Parathyroid adenoma (tissue), 2 donors: ENCODE data around the gene GRM8.

Source experiments
- H2AFZ ChIP-seq: fragments of 300-600 bp; sonication (generic); one replicate; pipeline ENCODE4 v1.7.0; 2017; ENCODE audit warnings: antibody characterized with exemption, mild to moderate bottlenecking
- H3K27ac ChIP-seq: fragments of 300-600 bp; sonication (generic); one replicate; pipeline ENCODE4 v1.7.0; 2017
- H3K27me3 ChIP-seq: fragments of 300-600 bp; sonication (generic); one replicate; pipeline ENCODE4 v1.7.0; 2017; ENCODE audit warnings: low read length; ENCODE audit not compliant: control insufficient read depth, insufficient read depth
- H3K36me3 ChIP-seq: fragments of 300-600 bp; sonication (generic); one replicate; pipeline ENCODE4 v1.7.0; 2017; ENCODE audit warnings: low read length; ENCODE audit not compliant: control insufficient read depth, insufficient read depth
- H3K4me1 ChIP-seq: fragments of 300-600 bp; sonication (generic); one replicate; pipeline ENCODE4 v1.7.0; 2017; ENCODE audit warnings: control low read depth
- H3K4me2 ChIP-seq: fragments of 300-600 bp; sonication (generic); one replicate; pipeline ENCODE4 v1.7.0; 2017; ENCODE audit warnings: low read length
- H3K4me3 ChIP-seq: fragments of 300-600 bp; sonication (generic); one replicate; pipeline ENCODE4 v1.7.0; 2017; ENCODE audit warnings: low read depth, low read length
- H3K79me2 ChIP-seq: fragments of 300-600 bp; sonication (generic); one replicate; pipeline ENCODE4 v1.7.0; 2017; ENCODE audit warnings: control low read depth
- H3K9ac ChIP-seq: fragments of 300-600 bp; sonication (generic); one replicate; pipeline ENCODE4 v1.7.0; 2017; ENCODE audit warnings: mild to moderate bottlenecking
- H3K9me3 ChIP-seq: fragments of 300-600 bp; sonication (generic); one replicate; pipeline ENCODE4 v1.7.0; 2017; ENCODE audit warnings: low read length; ENCODE audit not compliant: control insufficient read depth
- TF ChIP-seq, protein P1 (sequence below): fragments of 300-600 bp; sonication (generic); IDR thresholded peaks from one replicate; pipeline ENCODE4 v1.7.0; 2017; ENCODE audit warnings: antibody characterized with exemption, mild to moderate bottlenecking
- donor health status: primary hyperparathyroidism.

Gene GRM8

DNA sequence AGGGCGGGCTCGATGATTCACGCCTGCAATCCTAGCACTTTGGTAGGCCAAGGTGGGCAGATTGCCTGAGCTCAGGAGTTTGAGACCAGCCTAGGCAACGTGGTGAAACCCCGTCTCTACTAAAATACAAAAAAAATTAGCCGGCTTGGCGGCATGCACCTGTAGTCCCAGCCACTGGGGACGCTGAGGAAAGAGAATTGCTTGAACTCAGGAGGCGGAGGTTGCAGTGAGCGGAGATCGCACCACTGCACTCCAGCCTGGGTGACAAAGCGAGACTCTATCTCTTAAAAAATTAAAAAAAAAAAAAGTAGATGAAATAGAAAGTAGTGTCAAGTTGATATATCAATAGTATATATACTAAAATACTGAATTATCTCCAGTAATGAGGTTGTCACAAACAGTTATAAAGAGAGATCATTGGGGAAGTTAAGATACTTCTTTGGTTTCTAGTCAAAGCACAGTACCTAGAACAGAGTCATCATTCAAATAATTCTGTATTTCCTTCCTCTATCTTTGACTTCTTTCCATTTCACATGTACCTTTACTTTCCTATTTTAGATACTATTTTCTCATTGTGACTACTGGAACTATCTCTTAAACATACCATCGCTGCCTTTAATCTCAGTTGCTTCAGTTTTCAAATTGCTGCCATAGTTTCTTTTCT, 491.7 kb downstream of the GRM8 start:
- Histone ChIP-seq H3K4me3 (no peak overlapping the region), H3K27me3 (no peaks in the 10 kb centered on the region), H3K36me3 (no peaks in the 10 kb centered on the region), H3K79me2 (no peaks in the 10 kb centered on the region), H3K9ac (no peak overlapping the region), H3K4me2 (no peak overlapping the region), H2AFZ (no peak overlapping the region), H3K9me3 (no peaks in the 10 kb centered on the region), H3K27ac (no peak overlapping the region), H3K4me1 (no peaks in the 10 kb centered on the region)
- TF ChIP-seq, protein P1, sequence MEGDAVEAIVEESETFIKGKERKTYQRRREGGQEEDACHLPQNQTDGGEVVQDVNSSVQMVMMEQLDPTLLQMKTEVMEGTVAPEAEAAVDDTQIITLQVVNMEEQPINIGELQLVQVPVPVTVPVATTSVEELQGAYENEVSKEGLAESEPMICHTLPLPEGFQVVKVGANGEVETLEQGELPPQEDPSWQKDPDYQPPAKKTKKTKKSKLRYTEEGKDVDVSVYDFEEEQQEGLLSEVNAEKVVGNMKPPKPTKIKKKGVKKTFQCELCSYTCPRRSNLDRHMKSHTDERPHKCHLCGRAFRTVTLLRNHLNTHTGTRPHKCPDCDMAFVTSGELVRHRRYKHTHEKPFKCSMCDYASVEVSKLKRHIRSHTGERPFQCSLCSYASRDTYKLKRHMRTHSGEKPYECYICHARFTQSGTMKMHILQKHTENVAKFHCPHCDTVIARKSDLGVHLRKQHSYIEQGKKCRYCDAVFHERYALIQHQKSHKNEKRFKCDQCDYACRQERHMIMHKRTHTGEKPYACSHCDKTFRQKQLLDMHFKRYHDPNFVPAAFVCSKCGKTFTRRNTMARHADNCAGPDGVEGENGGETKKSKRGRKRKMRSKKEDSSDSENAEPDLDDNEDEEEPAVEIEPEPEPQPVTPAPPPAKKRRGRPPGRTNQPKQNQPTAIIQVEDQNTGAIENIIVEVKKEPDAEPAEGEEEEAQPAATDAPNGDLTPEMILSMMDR: no peak

DNA sequence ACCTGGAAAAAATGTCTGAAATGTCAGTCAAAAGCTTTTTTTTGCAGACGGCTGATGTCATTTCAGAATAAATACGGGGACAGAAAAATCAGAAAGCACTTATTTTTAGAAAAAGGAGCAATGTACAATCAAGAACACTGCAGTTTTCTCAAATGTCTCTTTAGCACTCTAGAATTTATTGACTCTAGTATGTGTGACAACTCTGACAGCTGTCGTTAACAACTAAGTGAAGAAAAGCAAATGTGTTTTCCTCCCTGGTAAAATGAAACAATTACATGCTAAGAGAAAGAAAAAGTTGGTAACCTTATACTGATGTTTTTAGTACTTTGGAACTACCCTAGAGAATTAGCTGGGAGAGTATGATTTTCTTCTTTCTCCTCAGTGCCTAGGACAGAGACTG, 497.4 kb downstream of the GRM8 start:
- Histone ChIP-seq H3K27me3 (no peaks in the 10 kb centered on the region), H3K9me3 (no peaks in the 10 kb centered on the region), H3K27ac (no peak overlapping the region), H3K4me3 (no peak overlapping the region), H3K4me2 (no peak overlapping the region), H3K79me2 (no peaks in the 10 kb centered on the region), H2AFZ (no peak overlapping the region), H3K9ac (no peak overlapping the region), H3K4me1 (no peaks in the 10 kb centered on the region), H3K36me3 (no peaks in the 10 kb centered on the region)
- TF ChIP-seq, protein P1: no peak

DNA sequence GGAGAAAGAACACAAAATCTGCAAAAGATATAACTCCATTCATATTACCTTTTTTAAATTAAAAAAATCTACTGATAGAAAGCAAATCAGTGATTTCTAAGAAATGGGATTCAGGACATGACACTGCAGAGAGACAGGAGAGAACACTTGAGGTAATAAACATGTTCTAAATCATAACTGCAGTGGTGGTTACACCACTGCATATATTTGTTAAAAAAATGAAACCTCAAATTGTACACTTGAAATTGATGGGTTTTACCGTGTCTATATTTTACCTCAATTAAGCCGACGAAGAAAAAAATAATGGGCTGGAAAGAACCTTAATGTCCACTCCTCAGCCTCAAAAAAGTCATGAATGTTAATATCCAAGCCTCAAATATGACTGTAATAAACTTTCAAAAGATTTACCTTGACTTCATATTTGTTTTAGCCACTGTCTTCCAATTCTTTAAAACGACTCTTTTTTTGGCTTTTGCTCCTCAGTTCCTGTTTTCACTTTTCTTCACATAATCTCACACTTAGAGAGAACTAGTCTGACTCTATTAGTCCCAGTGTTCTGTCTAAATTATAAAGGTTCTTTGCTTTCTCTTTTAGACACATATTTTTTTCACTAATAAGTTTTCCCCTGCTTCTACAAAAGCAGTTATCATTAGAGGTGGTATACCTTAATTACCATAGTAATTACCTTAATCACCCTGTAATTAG, 502.4 kb downstream of the GRM8 start:
- H3K4me1 ChIP-seq: no peaks in the 10 kb centered on the region
- no peaks in the 10 kb centered on the region for H3K79me2 ChIP-seq
- H3K4me3 ChIP-seq: no peak overlapping the region
- TF ChIP-seq, protein P1: no peak
- H3K27ac ChIP-seq: no peak overlapping the region
- H3K27me3 ChIP-seq: no peaks in the 10 kb centered on the region
- no peak overlapping the region for H2AFZ ChIP-seq
- H3K36me3 ChIP-seq: no peaks in the 10 kb centered on the region
- no peak overlapping the region for H3K4me2 ChIP-seq
- H3K9me3 ChIP-seq: no peaks in the 10 kb centered on the region
- no peak overlapping the region for H3K9ac ChIP-seq

DNA sequence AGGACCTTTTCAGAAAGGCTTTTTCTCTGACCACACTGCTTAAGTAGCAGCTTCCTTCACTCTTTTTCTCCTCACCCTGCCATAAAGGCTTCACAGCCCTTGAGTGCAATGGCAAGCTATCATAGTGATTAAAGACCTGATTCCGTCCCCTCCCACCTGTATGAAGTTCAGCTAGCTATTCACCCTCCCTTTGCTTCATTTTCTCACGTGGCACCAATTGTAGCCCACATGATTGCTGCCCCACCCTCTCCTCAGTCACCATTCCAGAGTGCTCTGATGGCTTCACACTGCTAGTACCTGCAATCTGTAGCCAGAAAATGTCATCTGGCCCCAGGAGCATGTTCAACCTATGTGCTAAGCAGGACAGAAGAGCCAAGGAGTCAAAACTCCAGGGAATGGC, 523.8 kb downstream of the GRM8 start:
- H2AFZ ChIP-seq: no peak overlapping the region
- no peaks in the 10 kb centered on the region for H3K27me3 ChIP-seq
- no peak overlapping the region for H3K4me2 ChIP-seq

More for the DNA sequence above, 523.8 kb downstream of the GRM8 start:
- no peaks in the 10 kb centered on the region for H3K36me3 ChIP-seq
- no peak overlapping the region for H3K4me3 ChIP-seq
- TF ChIP-seq, protein P1: no peak
- no peak overlapping the region for H3K9ac ChIP-seq
- no peaks in the 10 kb centered on the region for H3K79me2 ChIP-seq
- H3K9me3 ChIP-seq: no peaks in the 10 kb centered on the region
- no peaks in the 10 kb centered on the region for H3K4me1 ChIP-seq
- no peak overlapping the region for H3K27ac ChIP-seq
